Kidney (tissue), 14 donors: ENCODE measurements around the gene MOB3B. TPM values are rescaled to one million over a fixed set of nuclear protein-coding genes. Genes with fewer than 3 reads are reported as not detected.
A peak's percentile ranks its signal among the peaks of the same experiment; 100 is the strongest.

Experiments used
- DNase-seq, 5 donors: peaks; one replicate each; pipeline ENCODE4 v3.0.0-alpha.2; 2013 to 2020
- FAIRE-seq: peaks from 2 replicates; lab custom pipeline; 2012; peaks lifted over from hg19 to GRCh38; lab: Jason Lieb, UNC
- H3K27ac ChIP-seq, 2 donors: one replicate each; pipeline ENCODE4 v1.7.0; 2013; ENCODE audit warnings: low read depth in 2 of 2, low read length in 2 of 2, inconsistent platforms in 1 of 2
- H3K27me3 ChIP-seq: one replicate; pipeline ENCODE4 v1.7.1; 2013; ENCODE audit warnings: low read length, inconsistent platforms; ENCODE audit not compliant: control insufficient read depth, insufficient read depth
- H3K36me3 ChIP-seq, 3 donors: one replicate each; pipeline versions ENCODE4 v1.7.0 to v1.7.1; 2013; ENCODE audit warnings: low read length in 3 of 3, control low read depth in 1 of 3, inconsistent platforms in 1 of 3; ENCODE audit not compliant: insufficient read depth in 3 of 3, control insufficient read depth in 2 of 3
- H3K4me1 ChIP-seq, 3 donors: one replicate each; pipeline versions ENCODE4 v1.7.0 to v1.7.1; 2013; ENCODE audit warnings: low read length in 3 of 3, inconsistent platforms in 1 of 3, low read depth in 1 of 3; ENCODE audit not compliant: control insufficient read depth in 2 of 3, insufficient read depth in 2 of 3
- H3K4me3 ChIP-seq, 3 donors: one replicate each; pipeline versions ENCODE4 v1.7.0 to v1.8.1; 2013; ENCODE audit warnings: low read length in 3 of 3, control low read depth in 1 of 3, inconsistent platforms in 1 of 3
- H3K9ac ChIP-seq, 3 donors: one replicate each; pipeline versions ENCODE4 v1.7.0 to v1.7.1; 2013; ENCODE audit warnings: low read length in 3 of 3, control low read depth in 1 of 3, inconsistent platforms in 1 of 3
- H3K9me3 ChIP-seq, 3 donors: one replicate each; pipeline versions ENCODE4 v1.7.0 to v1.7.1; 2013; ENCODE audit warnings: low read length in 3 of 3, control low read depth in 1 of 3, inconsistent platforms in 1 of 3; ENCODE audit not compliant: control insufficient read depth in 2 of 3, insufficient read depth in 1 of 3
- intact Hi-C: fragments of 100-400 bp; cut with DNase I; formaldehyde crosslinking; loops from one replicate; pipeline ENCODE4 v1.11.1; 2022
- polyA plus RNA-seq: library from polyadenylated mRNA; stranded (reverse); fragments of 350-450 nt; fragmentation: Illumina TruSeq; extraction: RNeasy Lipid Tissue Mini Kit (QIAGEN cat#74804); gene quantifications from one replicate; pipeline ENCODE4 v1.2.3, GENCODE V29; 2014; ENCODE audit warnings: low read depth, low replicate concordance; ENCODE audit not compliant: insufficient read depth
- total RNA-seq: library from RNA; stranded (reverse); fragmentation: NEBNext Ultra II Directional; extraction: Animal tissue kit (Norgen Biotek cat#: 25700); gene quantifications from one replicate; pipeline ENCODE4 v1.2.1, GENCODE V29; 2021
- TF ChIP-seq, protein P1 (sequence below): IDR thresholded peaks from 3 replicates; pipeline ENCODE4 v1.5.1; 2012; ENCODE audit warnings: mild to moderate bottlenecking, moderate library complexity, borderline replicate concordance; ENCODE audit not compliant: insufficient read depth; ENCODE audit errors: extremely low read depth
- donor health status: control.
- donor health status: control.
- donor health status: control.
- donor health status: control.
- donor health status: control.
- donor health status: DM: yes; HTN: yes; CAD: no.
- donor health status: Normal renal cell carcinoma (clear cell type).

The MOB3B gene
- total and polyA plus RNA-seq, 2 donors from 2014 or later = 5.9 to 22.5 TPM

DNA sequence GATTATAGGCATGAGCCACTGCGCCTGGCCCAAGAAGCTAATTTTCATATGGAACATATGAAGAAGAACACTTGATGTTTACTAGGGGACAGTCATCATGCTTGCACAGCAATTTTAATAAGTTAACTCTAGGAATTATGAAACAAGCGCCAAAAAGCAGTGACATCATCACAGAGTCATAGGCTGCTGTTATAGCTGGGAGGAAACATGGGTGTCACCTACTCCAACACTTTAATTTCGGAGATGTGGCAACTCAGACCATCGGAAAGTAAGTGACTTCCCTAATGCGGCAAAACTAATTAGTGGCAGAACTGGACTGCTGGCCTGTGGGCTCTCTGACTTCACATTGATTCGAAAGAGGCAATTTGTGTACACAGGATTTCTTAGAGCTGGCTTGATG is 194.5 kb downstream of the MOB3B start:
- H3K27ac ChIP-seq = no peak overlapping the region
- no peak overlapping the region for H3K9ac ChIP-seq
- H3K9me3 ChIP-seq = no peaks in the 10 kb centered on the region
- no peaks in the 10 kb centered on the region for H3K36me3 ChIP-seq
- FAIRE-seq = no peak
- DNase-seq = no peak
- TF ChIP-seq, protein P1, sequence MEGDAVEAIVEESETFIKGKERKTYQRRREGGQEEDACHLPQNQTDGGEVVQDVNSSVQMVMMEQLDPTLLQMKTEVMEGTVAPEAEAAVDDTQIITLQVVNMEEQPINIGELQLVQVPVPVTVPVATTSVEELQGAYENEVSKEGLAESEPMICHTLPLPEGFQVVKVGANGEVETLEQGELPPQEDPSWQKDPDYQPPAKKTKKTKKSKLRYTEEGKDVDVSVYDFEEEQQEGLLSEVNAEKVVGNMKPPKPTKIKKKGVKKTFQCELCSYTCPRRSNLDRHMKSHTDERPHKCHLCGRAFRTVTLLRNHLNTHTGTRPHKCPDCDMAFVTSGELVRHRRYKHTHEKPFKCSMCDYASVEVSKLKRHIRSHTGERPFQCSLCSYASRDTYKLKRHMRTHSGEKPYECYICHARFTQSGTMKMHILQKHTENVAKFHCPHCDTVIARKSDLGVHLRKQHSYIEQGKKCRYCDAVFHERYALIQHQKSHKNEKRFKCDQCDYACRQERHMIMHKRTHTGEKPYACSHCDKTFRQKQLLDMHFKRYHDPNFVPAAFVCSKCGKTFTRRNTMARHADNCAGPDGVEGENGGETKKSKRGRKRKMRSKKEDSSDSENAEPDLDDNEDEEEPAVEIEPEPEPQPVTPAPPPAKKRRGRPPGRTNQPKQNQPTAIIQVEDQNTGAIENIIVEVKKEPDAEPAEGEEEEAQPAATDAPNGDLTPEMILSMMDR = no peak
- intact Hi-C loops = loop anchor here (10.0 kb wide), 1 partner anchor 190 kb away; the partner anchor contains the start of genes IFNK and MOB3B
- H3K4me1 ChIP-seq = peaks cover 0 to 22% (median 7%) of the 10 kb centered on the region in 3 donors
- H3K27me3 ChIP-seq = no peaks in the 10 kb centered on the region
- no peak overlapping the region for H3K4me3 ChIP-seq

GRCh38 chr9:27333241-27334052 is 196.2 kb downstream of the MOB3B start:
- Histone ChIP-seq H3K4me1 (peaks cover 0 to 10% (median 5%) of the 10 kb centered on the region in 3 donors), H3K36me3 (no peaks in the 10 kb centered on the region), H3K27ac (no peak overlapping the region), H3K27me3 (no peaks in the 10 kb centered on the region), H3K9me3 (no peaks in the 10 kb centered on the region), H3K4me3 (no peak overlapping the region), H3K9ac (peak overlapping the region in 1 of 3 donors; percentile 31)
- DNase-seq = peak in 4 of 5 donors; percentile 74 to 93 (median 87)
- intact Hi-C loops = loop anchor here (5.0 to 10.0 kb wide), 2 partner anchors 191 to 219 kb away; partner anchors contain the start of genes IFNK and MOB3B
- peak; percentile 97 for FAIRE-seq
- TF ChIP-seq, protein P1 = peak; percentile 82

- no peak for FAIRE-seq
These were observed 198.2 kb downstream of the MOB3B start for GRCh38 chr9:27331393-27331792.

More at GRCh38 chr9:27331393-27331792, 198.2 kb downstream of the MOB3B start:
- Histone ChIP-seq H3K4me1 (no peaks in the 10 kb centered on the region), H3K27me3 (no peaks in the 10 kb centered on the region), H3K4me3 (no peak overlapping the region), H3K27ac (no peak overlapping the region), H3K9me3 (no peaks in the 10 kb centered on the region), H3K36me3 (no peaks in the 10 kb centered on the region), H3K9ac (no peak overlapping the region)
- TF ChIP-seq, protein P1 = no peak
- DNase-seq = no peak
- intact Hi-C loops = loop anchor here (5.0 to 10.0 kb wide), 2 partner anchors 193 to 221 kb away; partner anchors contain the start of genes IFNK and MOB3B
